ENCODE measurements around the gene RPL39. TPM values are rescaled to one million over a fixed set of nuclear protein-coding genes. Genes with fewer than 3 reads are reported as not detected.

The RPL39 gene
- 837 and 939 TPM in 2 replicates for polyA plus RNA-seq

GRCh38 chrX:119791437-119792231, at the start of gene RPL39:
TSS of gene RPL39 (minus strand) at chrX:119791630. CDS start at chrX:119791576, 54 bp downstream.

GRCh38 chrX:119757979-119758730, 33.3 kb downstream of the RPL39 start, which contains the start of gene SOWAHD:
TSS of gene SOWAHD (plus strand) at chrX:119758588. CDS start at chrX:119758668, 80 bp downstream.

Other genes starting within 250 kb of the RPL39 start
- gene STEEP1, start 226.2 kb downstream of the RPL39 start, polyA plus RNA-seq, result 8.3 and 17.7 TPM in 2 replicates
- 49.8 and 71.0 TPM in 2 replicates for gene UBE2A, start 217.1 kb downstream of the RPL39 start, polyA plus RNA-seq
- 17.0 and 17.3 TPM in 2 replicates for gene NKRF, start 185.2 kb downstream of the RPL39 start, polyA plus RNA-seq
- gene SEPTIN6, start 98.5 kb downstream of the RPL39 start, polyA plus RNA-seq, result 38.9 and 40.2 TPM in 2 replicates
- gene SOWAHD, start 33.0 kb downstream of the RPL39 start, polyA plus RNA-seq, result not detected in 2 replicates
- gene UPF3B, start 61.3 kb upstream of the RPL39 start, polyA plus RNA-seq, result 22.8 and 32.9 TPM in 2 replicates
- gene RNF113A, start 80.1 kb upstream of the RPL39 start, polyA plus RNA-seq, result 19.0 and 20.1 TPM in 2 replicates
- gene NDUFA1, start 80.2 kb upstream of the RPL39 start, polyA plus RNA-seq, result 1,373 and 1,722 TPM in 2 replicates
- gene AKAP14, start 104.3 kb upstream of the RPL39 start, polyA plus RNA-seq, result 0.51 and 4.3 TPM in 2 replicates
- 2.4 and 4.7 TPM in 2 replicates for gene NKAP, start 152.1 kb upstream of the RPL39 start, polyA plus RNA-seq